Small intestine (tissue), 7 donors: ENCODE measurements around the gene PPP3CA. TPM values are rescaled to one million over a fixed set of nuclear protein-coding genes. Genes with fewer than 3 reads are reported as not detected.

Experiments
- DNase-seq, 2 donors: peaks; one replicate each; pipeline versions ENCODE4 v3.0.0 to v3.0.0-alpha.2; 2013
- FAIRE-seq: peaks from 2 replicates; lab custom pipeline; 2012; peaks lifted over from hg19 to GRCh38; lab: Jason Lieb, UNC
- H3K27ac ChIP-seq, 3 donors: one replicate each; pipeline ENCODE4 v1.5.1; 2013; ENCODE audit warnings: low read length in 2 of 3, mild to moderate bottlenecking in 2 of 3, control low read depth in 1 of 3, inconsistent platforms in 1 of 3, low read depth in 1 of 3, moderate library complexity in 1 of 3
- H3K27me3 ChIP-seq, 3 donors: one replicate each; pipeline ENCODE4 v1.6.1; 2013; ENCODE audit warnings: low read length in 3 of 3, inconsistent platforms in 1 of 3; ENCODE audit not compliant: control insufficient read depth in 3 of 3, insufficient read depth in 3 of 3
- H3K36me3 ChIP-seq, 3 donors: one replicate each; pipeline ENCODE4 v1.6.1; 2013; ENCODE audit warnings: low read length in 3 of 3, inconsistent platforms in 1 of 3, low read depth in 1 of 3, mild to moderate bottlenecking in 1 of 3, moderate library complexity in 1 of 3; ENCODE audit not compliant: control insufficient read depth in 3 of 3, insufficient read depth in 2 of 3
- H3K4me1 ChIP-seq, 3 donors: one replicate each; pipeline ENCODE4 v1.6.1; 2013; ENCODE audit warnings: low read length in 2 of 3, inconsistent platforms in 1 of 3, low read depth in 1 of 3, mild to moderate bottlenecking in 1 of 3, moderate library complexity in 1 of 3; ENCODE audit not compliant: control insufficient read depth in 3 of 3, insufficient read depth in 2 of 3
- H3K4me3 ChIP-seq, 3 donors: one replicate each; pipeline ENCODE4 v1.5.1; 2013; ENCODE audit warnings: low read length in 3 of 3, control low read depth in 1 of 3, inconsistent platforms in 1 of 3, low read depth in 1 of 3, mild to moderate bottlenecking in 1 of 3, moderate library complexity in 1 of 3
- H3K9me3 ChIP-seq, 2 donors: one replicate each; pipeline ENCODE4 v1.6.1; 2013; ENCODE audit warnings: low read depth in 1 of 2, low read length in 1 of 2; ENCODE audit not compliant: control insufficient read depth in 2 of 2, insufficient read depth in 1 of 2
- WGBS, 3 donors: extraction: QIAGEN DNeasy Blood & Tissue Kit; methylation state at CpG; one replicate each; pipeline ENCODE4 v1.1.7; 2013; 5-methylcytosine and 5-hydroxymethylcytosine counted together
- polyA plus RNA-seq, 4 donors: library from polyadenylated mRNA; stranded (reverse) in 3 of 4; unstranded in 1 of 4; fragments of 200-250 nt in 3 of 4; fragments of 120-200 nt in 1 of 4; gene quantifications; one replicate each; pipeline versions ENCODE4 v1.2.1 to v1.2.3, GENCODE V29; 2013
- donor health status: healthy with polysubstance abuse.
- donor health status: control.
- donor health status: control.
- donor health status: Bipolar disorder and iron deficiency.
- donor health status: healthy.

Gene PPP3CA
- polyA plus RNA-seq, 4 donors: 8.9 to 23.8 (median 11.2) TPM

GRCh38 chr4:101162990-101163380 is 184.3 kb downstream of the PPP3CA start:
- no peaks in the 10 kb centered on the region for H3K27me3 ChIP-seq
- H3K27ac ChIP-seq: no peak overlapping the region
- peaks cover 5 to 6% (median 5%) of the 10 kb centered on the region in 3 donors for H3K4me1 ChIP-seq
- no peaks in the 10 kb centered on the region for H3K9me3 ChIP-seq
- H3K4me3 ChIP-seq: no peak overlapping the region
- peaks cover 0 to 3% (median 0%) of the 10 kb centered on the region in 3 donors for H3K36me3 ChIP-seq
- FAIRE-seq (no peak), DNase-seq (no peak)
- WGBS, 3 donors: 91 to 97% (median 92%) methylated on average over 1 of the region's 1 CpG

- 86 to 96% (median 92%) methylated on average over 5 of the region's 5 CpGs for WGBS, 3 donors
- H3K27ac ChIP-seq: no peak overlapping the region
- no peak overlapping the region for H3K4me3 ChIP-seq
- peaks cover 0 to 2% (median 0%) of the 10 kb centered on the region in 3 donors for H3K4me1 ChIP-seq
- FAIRE-seq (no peak), DNase-seq (no peak)
- no peaks in the 10 kb centered on the region for H3K9me3 ChIP-seq
- no peaks in the 10 kb centered on the region for H3K27me3 ChIP-seq
- H3K36me3 ChIP-seq: peaks cover 0 to 3% (median 0%) of the 10 kb centered on the region in 3 donors
These were observed 186.3 kb downstream of the PPP3CA start for GRCh38 chr4:101160792-101161592.

GRCh38 chr4:101158507-101158906 is 188.8 kb downstream of the PPP3CA start:
- no peak overlapping the region for H3K27ac ChIP-seq
- no peak for DNase-seq
- 61 to 75% (median 74%) methylated on average over 3 of the region's 3 CpGs for WGBS, 3 donors
- peaks cover 0 to 3% (median 0%) of the 10 kb centered on the region in 3 donors for H3K36me3 ChIP-seq
- no peak for FAIRE-seq
- no peaks in the 10 kb centered on the region for H3K9me3 ChIP-seq
- H3K4me1 ChIP-seq: peaks cover 0 to 2% (median 0%) of the 10 kb centered on the region in 3 donors
- no peaks in the 10 kb centered on the region for H3K27me3 ChIP-seq
- no peak overlapping the region for H3K4me3 ChIP-seq

- H3K36me3 ChIP-seq: peaks cover 0 to 3% (median 0%) of the 10 kb centered on the region in 3 donors
- no peaks in the 10 kb centered on the region for H3K9me3 ChIP-seq
- H3K27me3 ChIP-seq: no peaks in the 10 kb centered on the region
- H3K27ac ChIP-seq: no peak overlapping the region
- no peak for FAIRE-seq
- H3K4me3 ChIP-seq: no peak overlapping the region
- no peak for DNase-seq
- WGBS, 3 donors: 88 to 90% (median 90%) methylated on average over 3 of the region's 3 CpGs
- peaks cover 0 to 2% (median 0%) of the 10 kb centered on the region in 3 donors for H3K4me1 ChIP-seq
These were observed 189.2 kb downstream of the PPP3CA start for GRCh38 chr4:101158134-101158482.

GRCh38 chr4:101157415-101158133 is 189.8 kb downstream of the PPP3CA start:
- no peak for FAIRE-seq

GRCh38 chr4:101156619-101157310 is 190.6 kb downstream of the PPP3CA start:
- Histone ChIP-seq H3K9me3 (no peaks in the 10 kb centered on the region), H3K36me3 (peaks cover 0 to 3% (median 0%) of the 10 kb centered on the region in 3 donors), H3K27me3 (no peaks in the 10 kb centered on the region), H3K27ac (no peak overlapping the region), H3K4me1 (peaks cover 0 to 2% (median 0%) of the 10 kb centered on the region in 3 donors), H3K4me3 (no peak overlapping the region)
- WGBS, 3 donors: 68 to 78% (median 72%) methylated on average over 6 of the region's 6 CpGs
- DNase-seq (no peak), FAIRE-seq (no peak)

More at GRCh38 chr4:101157415-101158133, 189.8 kb downstream of the PPP3CA start:
- WGBS, 3 donors: 83 to 88% (median 87%) methylated on average over 5 of the region's 5 CpGs
- Histone ChIP-seq H3K9me3 (no peaks in the 10 kb centered on the region), H3K4me1 (peaks cover 0 to 2% (median 0%) of the 10 kb centered on the region in 3 donors), H3K27ac (no peak overlapping the region), H3K27me3 (no peaks in the 10 kb centered on the region), H3K4me3 (no peak overlapping the region), H3K36me3 (peaks cover 0 to 3% (median 0%) of the 10 kb centered on the region in 3 donors)
- no peak for DNase-seq

GRCh38 chr4:101155945-101156344 is 191.4 kb downstream of the PPP3CA start:
- Histone ChIP-seq H3K27ac (no peak overlapping the region), H3K9me3 (no peaks in the 10 kb centered on the region), H3K27me3 (no peaks in the 10 kb centered on the region), H3K4me1 (peaks cover 0 to 2% (median 0%) of the 10 kb centered on the region in 3 donors), H3K36me3 (peaks cover 0 to 3% (median 0%) of the 10 kb centered on the region in 3 donors), H3K4me3 (no peak overlapping the region)
- no peak for DNase-seq
- WGBS, 3 donors: 86 to 95% (median 94%) methylated on average over 1 of the region's 1 CpG
- no peak for FAIRE-seq

- Histone ChIP-seq H3K27me3 (no peaks in the 10 kb centered on the region), H3K36me3 (peaks cover 0 to 3% (median 0%) of the 10 kb centered on the region in 3 donors), H3K27ac (no peak overlapping the region), H3K9me3 (no peaks in the 10 kb centered on the region), H3K4me1 (peaks cover 0 to 2% (median 0%) of the 10 kb centered on the region in 3 donors), H3K4me3 (no peak overlapping the region)
- FAIRE-seq (no peak), DNase-seq (no peak)
These were observed 192.0 kb downstream of the PPP3CA start for GRCh38 chr4:101155368-101155767.
